NCI-H2081 (cell line): ENCODE measurements around the gene ITPK1.

Experiments used
- DNase-seq, 2 experiments: peaks; one replicate each; lab custom pipeline; 2025; lab: John Stamatoyannopoulos, UW

ITPK1 gene

DNA sequence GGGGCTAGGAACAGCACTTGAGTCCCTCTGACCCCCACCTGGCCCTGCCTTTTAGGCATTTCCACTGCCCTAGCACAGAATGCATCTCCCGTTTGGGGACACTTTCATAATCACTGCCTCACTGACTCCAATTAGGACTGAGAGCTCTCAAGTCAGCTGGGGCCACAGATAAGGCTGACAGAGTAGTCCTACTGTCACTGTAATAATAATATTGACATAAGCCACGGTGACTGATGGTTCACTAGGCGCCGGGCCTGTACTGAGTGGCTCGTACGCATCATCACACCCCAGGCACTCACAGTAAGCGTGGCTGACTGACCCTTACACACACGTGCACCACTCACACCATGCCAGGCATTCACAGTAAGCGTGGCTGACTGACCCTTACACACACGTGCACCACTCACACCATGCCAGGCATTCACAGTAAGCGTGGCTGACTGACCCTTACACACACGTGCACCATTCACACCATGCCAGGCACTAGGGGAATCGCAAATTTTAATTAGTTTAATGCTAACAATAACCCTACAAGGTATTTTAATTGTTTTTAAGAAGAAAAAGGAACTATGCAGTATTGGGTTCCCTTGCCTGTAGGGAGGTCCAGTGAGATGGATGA, 105.1 kb downstream of the ITPK1 start:
- peak in 1 of 2 experiments; percentile 59 for DNase-seq

DNA sequence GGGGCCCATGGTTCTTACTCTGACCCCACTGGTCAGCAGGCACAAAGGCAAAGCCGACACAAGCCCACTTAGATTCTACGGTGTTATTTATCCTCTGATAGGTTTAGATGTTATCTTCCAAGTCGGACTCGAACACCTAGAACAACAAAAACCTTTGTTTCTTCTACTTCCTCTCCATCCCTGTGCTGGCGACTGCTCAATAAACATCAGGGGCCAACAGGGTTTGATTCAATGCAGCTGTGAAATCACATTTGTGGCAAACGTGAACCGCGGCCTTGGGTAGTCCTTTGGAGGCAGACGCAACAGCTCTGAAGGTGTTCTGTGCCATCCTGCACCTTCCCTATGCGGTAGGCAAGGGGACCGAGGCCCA, 105.6 kb downstream of the ITPK1 start:
- peak in 1 of 2 experiments; percentile 53 for DNase-seq

DNA sequence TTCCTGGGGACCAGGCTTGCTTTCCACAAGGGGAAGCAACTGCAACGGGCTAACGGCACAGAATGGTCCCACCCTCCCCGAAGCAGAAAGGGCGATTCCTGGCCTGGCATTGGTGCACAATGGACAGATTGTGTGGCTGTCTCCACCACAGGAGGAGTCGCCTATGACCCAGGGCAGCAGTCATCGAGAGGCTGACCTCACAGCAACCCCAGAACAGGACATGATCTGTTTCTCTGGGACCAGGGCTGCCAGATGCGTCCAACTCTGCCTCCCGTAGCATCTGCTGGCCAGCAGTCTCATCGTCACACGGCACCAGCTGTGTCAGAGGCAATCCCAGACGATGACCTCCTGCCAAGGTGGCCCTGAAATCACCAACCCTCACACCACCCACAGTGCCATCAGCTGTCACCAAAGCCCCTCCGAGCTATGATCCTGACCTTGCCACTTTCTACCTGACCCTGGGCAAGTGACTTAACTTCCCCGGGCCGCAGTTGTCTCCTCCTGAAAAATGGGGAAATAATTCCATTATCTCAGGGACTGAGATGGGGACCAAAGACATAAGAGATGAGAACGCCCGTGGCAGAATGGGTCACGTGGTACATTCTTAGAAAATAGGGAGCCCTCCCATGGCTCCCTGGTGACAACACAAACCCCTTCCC, 106.1 kb downstream of the ITPK1 start:
- no peak for DNase-seq

DNA sequence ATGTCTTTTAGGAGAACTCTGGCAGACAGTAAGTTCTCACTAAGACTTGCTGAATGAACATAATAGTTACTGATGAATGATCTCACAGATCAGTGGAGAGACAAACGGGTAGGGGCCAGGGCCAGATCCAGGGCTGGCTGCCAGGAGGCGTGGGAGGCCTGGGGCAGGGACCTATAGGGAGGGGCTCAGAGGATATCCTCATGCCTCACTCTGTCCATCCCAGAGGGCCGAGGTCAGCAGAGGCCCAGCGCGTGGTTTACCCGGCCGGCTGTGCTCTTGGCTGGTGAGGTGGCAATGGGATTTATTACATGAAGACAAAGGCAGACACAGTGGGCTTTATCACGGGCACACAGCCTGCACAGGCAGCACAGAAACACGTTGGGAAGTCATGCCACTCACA, 107.3 kb downstream of the ITPK1 start:
- DNase-seq: no peak

DNA sequence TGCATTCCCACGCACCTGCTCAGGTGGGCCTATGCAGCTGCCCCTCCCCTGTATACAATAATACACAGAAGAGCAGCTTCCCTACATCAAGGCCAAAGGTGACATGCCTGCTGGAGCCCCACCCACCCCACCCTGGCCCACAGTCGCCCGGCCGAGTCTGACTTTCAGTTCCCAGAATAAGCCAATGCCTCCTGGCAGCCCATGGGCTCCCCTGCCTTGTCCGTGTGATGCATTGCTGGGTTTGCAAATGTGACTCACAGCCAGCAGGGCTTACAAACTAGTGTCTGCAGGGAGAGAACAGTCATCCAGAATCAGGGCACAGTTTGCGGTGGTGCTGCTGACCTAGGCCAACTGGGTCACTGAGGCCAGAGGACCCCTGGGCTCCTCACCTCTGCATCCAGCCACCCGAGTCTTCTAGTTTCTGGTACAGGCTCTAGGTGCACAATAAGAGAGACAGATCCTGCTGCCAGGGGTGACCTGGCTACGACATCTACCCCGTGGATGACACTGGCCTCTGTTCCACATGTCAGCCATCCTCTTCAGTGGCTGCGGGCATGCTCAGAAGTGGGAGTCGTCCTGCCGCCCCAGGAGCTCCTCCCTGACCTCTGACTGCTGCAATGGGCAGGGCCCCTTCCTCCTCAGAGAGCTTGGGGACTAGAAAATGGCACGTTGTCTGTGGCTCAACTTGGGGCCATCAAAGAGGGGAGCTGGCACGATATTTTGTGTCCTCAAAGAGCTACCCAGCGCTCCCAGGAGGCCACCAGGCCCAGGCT, 108.3 kb downstream of the ITPK1 start:
- DNase-seq: no peak

DNA sequence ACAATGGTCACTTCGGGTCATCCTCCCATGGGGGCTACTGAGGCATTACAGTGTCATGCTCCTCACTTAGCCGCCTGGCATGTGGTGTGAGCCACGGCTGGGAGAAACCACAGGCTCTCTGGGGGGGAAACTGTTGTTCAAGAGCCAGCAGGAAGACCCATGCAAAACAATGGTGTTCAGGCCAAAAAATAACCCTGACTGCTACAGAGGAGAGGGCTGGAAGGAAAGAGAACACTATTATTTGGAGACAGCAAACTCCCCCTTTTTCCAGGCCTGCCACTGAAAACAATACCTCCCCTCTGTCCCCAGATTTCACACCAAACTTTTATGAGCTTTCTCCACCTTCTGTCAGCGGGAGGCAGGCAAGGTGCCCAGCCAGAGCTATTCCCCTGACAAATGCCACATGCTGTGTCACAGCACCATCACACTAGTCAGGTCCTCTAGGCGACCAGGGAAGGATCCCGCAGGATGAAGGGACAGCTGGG, 109.1 kb downstream of the ITPK1 start:
- peak; percentile 70 to 90 for DNase-seq

DNA sequence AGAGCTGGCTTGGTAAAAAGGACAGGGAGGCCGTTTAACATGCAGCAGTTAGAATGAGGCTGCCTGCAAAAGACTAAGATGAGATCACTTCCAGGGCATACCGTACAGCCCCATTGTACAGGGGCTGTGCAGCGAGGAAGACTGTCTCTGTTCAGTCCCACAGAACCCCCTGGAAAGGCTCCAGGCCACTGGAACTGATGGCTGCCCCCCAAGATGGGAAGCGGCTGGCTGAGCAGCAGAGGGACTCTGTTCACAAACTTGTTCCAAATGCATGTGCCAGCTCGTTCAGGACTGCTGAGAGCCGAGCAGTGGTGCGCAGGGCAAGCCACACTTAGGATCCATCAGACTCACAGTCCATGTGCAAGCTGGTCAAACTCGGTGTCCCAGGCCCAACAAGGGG, 109.9 kb downstream of the ITPK1 start:
- DNase-seq: no peak

DNA sequence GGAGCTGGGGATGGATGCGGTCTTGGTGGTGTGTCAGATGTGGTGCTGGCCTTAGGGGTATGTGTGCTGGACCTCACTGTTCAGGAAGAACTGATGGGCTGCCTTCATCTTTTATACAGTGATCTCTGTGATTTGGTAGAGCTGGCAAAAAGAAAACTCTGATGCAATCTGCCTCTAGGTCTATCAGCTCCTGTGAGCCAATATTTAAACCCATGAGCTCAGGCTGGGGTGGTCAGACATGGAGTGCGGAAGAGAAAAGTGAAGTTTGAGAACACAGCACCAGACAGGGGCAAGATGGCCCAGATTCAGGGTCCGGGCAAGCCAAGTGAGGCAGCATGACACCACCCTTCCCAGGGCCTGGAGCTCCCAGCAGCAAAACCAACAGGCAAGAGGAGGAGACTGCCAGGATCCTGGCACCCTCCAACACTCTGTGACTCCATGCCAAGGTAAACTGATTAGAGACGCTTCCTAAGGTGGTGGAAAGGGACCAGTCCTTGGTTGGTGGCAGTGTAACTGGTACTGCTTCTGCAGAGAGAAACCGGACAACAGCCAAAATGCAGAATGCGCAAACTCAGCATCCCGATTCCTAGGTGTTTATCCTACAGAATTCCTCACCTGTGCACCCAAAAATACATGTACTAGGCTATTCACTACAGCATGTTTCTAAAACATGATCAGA, 110.5 kb downstream of the ITPK1 start:
- peak; percentile 35 to 63 for DNase-seq

DNA sequence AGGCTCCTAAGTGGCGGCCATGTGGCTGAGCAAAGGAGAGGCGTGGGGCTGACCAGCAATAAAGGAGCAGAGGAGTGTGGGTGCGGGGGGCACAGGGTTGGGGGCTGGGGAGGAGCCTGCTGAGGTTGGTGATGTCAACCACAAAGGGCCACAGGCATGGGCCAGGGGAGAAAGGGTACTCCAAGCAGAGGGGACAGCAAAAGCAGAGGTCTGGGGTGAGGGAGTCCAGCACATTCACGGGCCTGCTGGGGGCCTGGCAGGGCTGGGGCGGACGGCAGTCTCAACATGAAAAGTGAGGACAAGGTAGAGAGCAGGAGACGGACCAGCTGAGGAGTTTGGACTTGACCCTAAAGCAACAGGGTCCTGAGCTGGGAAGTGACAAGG, 111.0 kb downstream of the ITPK1 start:
- no peak for DNase-seq

DNA sequence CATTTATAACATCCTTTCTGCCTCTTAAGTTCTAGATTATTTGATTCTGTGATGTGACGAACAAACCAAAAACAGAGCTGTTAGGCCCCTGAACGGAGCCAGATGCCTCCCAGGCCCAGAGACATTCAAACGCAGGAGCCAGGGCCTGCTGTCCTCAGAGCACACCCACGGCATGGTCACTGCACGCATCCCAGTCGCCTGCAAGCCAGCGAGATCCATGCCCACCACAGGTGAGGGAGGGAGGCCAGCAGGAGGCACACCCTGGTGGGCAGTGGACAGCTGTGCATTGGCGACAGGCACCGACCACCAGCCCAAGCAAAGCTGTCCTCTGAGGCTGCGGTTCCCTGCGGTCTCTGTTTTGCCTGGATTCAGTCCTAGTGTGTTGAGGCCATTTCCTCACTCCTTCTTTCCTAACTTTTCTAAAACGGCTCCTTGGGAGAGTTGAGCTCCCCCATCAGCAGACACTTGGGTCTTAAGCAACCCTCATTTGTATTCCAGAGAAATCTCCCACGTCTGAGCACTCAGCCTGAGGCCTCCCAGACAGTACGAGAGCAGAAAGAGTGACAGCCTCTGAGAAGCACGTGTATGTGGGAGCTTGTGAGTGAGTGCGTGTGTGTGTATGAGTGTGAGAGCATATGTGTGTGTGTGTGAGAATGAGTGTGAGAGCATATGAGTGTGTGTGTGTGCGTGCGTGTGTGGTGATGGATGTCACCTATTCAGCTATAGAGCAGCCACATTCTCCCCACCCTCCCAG, 111.6 kb downstream of the ITPK1 start:
- DNase-seq: no peak

DNA sequence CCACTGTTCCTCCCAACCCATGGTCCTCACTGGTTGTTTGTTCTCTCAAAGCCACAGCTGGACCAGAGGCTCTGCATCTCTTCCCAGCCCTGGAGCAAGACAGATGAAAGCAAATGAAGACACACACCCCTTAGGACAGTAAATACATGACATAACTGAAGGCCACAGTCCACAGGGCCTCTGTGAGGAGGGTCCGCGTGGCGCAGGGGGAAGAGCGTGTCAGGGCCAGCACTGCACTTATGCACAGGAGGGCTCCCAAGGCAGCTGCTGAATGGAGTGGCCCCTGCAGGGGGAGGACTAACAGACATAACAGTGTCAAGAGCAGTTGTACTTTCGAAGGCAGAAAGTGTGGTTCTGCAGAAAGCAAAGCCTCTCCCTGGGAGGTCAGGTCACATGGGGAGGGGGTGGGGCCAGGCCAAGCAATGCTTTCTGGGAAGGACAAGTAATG, 112.8 kb downstream of the ITPK1 start:
- no peak for DNase-seq

DNA sequence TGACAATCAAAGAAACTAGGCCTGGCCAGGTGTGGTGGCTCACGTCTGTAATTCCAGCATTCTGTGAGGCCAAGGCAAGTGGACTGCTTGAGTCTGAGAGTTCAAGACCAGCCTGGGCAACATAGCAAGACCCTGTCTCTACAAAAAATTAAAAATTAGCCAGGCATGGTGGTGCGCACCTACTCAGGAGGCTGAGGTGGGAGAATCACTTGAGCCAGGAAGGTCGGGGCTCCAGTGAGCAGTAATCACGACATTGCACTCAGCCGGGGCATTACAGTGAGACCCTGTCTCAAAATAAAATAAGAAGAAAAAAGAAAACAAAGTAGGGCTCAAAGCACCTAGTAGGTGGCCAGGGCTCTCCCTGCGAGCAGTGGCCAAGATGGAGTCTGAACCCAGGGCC, 113.7 kb downstream of the ITPK1 start:
- DNase-seq: no peak

DNA sequence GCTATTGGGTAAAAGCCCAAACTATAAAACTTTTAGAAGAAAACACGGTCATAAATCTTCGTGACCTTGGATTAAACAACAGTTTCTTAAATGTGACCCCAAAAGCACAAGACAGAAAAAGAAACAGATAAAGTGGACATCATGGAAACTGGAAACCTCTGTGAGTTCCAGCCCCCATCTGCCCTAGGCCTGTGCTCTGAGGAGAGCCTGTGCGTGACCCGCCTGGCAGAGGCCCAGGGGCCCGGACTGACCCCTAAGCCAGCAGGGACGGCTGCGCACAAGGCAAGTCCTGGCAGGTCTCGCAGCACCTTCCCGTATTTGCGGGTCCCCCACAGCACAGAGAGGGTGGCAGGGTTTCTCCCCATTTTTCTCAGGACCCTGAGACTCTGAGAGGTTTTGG, 116.8 kb downstream of the ITPK1 start:
- no peak for DNase-seq

DNA sequence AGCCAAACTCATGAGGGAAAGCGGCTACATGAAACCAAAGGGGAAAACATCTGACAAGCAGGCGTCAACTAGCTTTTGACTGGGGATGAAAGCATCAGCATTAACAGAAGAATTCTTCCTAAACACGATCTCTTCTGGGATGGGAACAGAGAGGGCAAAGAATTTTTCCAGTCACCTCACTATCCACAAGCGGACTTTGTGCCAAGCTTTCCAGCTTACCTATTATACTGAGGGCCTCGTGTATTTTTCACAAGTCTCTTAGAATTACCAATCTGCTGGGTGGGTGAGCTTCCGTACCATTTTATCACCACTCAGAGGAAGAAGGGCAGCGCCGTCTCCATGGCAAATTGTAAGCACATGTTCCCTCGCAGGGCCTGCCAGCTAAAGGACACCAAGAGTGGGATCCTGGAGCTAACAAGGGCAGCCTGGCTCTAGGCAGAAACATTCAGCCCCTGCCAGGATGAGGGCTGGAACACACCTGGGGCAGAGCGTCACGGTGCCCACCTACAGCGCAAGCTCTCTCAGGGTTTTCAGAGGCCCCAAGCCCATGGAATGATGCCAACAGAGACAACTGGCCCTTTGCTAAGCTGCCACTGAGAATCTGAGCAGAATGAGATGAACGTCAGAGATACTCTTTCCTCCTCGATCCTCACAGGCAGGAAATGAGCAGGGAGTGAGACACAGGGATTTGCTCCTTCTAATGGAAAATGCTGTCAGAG, 118.2 kb downstream of the ITPK1 start:
- DNase-seq: peak; percentile 35 to 71

DNA sequence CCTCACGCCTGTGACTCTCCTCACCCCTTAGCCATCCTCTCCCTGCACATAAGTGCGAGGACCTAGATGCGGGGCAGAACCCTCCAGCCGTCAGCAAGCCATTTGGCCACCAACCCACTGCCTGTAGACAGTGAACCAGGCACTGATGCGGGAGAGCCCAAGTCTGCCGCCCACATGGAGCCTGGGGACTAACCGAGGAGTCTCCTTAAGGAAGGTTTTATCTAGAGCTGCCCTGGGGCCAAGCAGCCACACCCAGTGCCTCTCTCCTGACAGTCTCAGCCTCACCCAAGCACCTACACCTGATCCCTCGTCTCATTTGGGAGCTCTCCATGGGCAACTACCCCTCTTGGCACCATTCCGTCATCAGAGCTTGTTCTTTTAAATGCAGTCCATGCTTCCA, 120.1 kb downstream of the ITPK1 start:
- DNase-seq: no peak

DNA sequence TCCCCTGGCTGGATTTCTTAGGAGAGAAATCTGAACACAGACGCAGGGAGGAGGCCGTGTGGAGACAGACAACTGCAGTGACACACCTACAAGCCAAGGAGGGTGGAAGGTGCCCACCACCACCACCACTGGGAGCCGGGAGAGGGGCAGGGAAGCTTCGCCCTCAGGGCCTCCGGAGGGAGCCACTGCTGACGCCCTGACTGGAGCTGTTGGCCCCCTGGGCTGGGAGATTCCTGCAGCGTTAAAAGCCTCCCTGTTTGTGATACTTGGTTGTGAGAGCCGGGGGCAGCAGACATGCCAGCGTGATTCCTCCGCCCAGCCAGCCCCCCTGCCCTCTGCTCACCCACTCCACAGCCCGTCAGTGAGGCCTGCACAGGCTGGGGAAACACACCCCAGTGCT, 120.8 kb downstream of the ITPK1 start:
- no peak for DNase-seq

DNA sequence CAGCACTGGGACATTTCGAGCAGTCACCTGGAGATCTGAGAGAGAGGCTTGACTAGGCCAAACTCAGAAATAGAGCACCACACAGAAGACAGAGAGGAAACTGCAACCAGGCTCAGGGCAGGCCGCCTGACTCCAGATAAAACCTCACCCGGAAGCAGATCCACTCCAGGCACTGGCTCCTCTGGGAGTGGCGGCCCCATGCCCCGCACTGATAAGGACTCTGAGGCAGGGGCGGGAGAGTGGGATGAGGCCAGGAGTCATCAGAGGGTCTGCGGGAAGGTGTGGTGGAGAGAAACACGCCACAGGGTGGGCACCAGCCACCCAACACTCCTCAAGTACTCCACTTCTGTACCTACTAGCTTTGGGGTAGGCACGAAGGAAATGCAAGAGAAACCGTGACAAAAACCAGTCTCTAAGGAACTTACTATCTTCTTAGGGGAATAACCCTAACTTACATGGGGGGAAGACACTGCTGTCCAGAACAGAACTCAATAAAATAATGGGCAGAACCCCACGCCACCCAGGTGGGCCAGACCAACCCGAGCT, 121.5 kb downstream of the ITPK1 start:
- no peak for DNase-seq

DNA sequence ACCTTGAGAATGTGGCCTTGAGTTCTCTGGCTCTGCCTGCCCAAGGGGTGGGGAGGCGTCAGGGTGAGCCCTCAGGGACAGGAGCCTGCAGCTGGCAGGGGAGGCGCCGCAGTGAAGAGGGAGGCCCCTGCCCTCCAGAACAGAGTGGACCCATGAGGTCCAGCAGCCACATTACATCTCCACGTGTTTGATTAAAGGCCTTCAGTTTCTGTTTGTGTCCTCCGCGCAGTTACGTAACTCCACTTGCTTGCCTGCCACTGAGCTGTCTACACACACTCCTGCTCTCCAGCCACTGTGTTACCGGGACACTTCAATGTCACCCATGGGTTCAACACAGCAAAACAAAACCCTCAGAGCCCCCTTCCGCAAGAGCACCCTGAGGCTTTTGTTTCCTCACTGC, 122.4 kb downstream of the ITPK1 start:
- no peak for DNase-seq

DNA sequence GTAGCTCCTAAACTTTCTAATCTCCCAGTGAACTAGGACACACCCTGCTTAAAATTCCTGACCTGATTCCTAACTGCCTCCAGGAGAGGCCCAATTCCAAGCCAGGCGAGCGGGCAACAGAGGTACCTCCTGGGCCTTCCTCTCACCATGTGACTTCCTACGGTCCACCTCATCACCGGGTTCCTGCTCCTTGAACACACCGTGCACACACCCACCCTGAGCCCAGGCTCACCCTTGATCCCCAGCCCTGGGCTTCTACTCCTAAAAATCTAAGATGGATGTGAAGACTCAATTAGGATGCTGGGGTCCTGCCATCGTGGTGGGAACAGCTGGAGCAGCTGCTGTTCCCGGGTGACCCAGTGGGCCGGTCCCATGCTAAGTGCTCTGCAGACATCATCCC, 124.2 kb downstream of the ITPK1 start:
- DNase-seq: no peak

DNA sequence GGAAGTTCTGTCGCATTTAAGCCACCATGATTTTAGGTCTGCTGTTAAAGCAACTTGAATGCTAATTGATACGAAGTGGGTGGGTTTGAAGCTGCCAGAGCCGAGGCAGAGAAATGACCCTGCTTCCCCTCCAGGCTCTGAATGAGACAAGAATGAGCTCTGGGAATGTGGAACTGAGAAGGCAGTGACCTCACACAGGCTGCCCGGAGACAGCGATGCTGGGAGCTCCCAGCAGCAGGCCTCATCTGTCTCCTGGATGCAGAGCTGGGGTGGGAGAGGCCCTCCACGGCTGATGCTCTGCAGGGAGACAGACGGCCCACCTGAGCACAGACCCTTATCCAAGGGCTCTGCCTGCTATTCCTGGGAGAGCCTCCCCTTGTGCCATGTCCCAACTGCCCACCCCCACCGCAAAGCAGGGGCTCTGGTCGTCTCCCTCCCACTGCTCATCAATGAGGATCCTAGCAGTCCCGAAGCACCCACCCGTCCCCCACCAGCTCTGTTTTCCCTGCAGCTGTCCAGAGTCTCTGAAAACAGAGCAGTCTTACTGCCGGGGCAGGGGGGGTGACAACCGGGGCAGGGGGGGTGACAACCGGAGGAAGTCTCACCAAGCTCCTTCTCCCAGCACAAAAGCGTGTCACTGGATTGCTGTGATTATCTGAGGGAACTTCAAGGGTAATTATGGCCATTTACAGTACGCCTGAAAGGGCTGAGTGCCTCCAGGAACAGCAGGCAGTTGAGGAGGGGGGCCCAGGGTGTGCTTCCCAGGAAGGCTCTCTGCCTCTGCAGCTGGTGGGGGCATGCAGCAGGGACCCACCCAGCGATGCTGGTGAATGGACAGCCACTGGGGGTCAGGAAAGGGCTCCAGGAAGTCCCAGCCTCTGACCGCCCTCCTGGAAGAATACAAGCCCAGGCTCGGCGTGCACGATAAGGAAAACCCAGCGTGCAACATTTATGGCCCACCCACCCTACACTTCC, 125.0 kb downstream of the ITPK1 start:
- peak in 1 of 2 experiments; percentile 48 for DNase-seq
